GM08714 (cell line): Measurements from ENCODE around the gene FOXN3.
"Not testable (repeated sequence)": the region's sequence is repeated elsewhere in the genome, so short reads cannot be mapped to it uniquely, and the experiment has no call there.

Source experiments
- H3K4me3 ChIP-seq: fragments of 200-500 bp; sonication (Bioruptor generic); 2 replicates; pipeline ENCODE4 v1.5.1; 2014; ENCODE audit warnings: mild to moderate bottlenecking, low read length, inconsistent platforms
- ZNF274 ChIP-seq: IDR thresholded peaks from 2 replicates; pipeline ENCODE4 v1.6.1; 2012; ENCODE audit warnings: mild to moderate bottlenecking, low read depth, low read length

Gene FOXN3

GRCh38 chr14:89138846-89139245 lies 278.2 kb downstream of the FOXN3 start:
- TF ChIP-seq ZNF274 = no peak
- H3K4me3 ChIP-seq = no peak overlapping the region

GRCh38 chr14:89137526-89138163 lies 279.4 kb downstream of the FOXN3 start:
- no peak overlapping the region for H3K4me3 ChIP-seq
- TF ChIP-seq ZNF274 = no peak

- no peak for TF ChIP-seq ZNF274
- H3K4me3 ChIP-seq = no peak overlapping the region
Measured at GRCh38 chr14:89136587-89136986, 280.4 kb downstream of the FOXN3 start.

DNA sequence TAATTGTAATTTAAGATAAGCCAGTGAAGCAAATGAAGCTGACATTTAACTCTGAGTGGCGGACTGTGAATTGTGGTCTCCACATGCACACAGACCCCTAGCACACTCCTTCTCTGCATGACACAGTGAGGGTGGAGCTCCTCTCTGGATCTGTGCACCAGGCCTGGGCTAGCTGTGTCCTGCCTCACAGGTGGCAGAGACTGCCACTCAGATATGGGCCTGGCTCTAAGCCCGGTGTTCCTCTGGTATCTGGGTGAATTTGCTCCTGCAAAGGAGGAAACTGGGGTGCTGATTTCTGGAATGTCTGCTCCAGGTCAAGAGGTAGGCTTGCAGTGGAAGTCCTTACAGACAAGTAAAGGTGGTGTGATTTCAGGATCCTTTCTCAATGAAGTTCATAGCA lies 282.4 kb downstream of the FOXN3 start:
- no peak for TF ChIP-seq ZNF274

DNA sequence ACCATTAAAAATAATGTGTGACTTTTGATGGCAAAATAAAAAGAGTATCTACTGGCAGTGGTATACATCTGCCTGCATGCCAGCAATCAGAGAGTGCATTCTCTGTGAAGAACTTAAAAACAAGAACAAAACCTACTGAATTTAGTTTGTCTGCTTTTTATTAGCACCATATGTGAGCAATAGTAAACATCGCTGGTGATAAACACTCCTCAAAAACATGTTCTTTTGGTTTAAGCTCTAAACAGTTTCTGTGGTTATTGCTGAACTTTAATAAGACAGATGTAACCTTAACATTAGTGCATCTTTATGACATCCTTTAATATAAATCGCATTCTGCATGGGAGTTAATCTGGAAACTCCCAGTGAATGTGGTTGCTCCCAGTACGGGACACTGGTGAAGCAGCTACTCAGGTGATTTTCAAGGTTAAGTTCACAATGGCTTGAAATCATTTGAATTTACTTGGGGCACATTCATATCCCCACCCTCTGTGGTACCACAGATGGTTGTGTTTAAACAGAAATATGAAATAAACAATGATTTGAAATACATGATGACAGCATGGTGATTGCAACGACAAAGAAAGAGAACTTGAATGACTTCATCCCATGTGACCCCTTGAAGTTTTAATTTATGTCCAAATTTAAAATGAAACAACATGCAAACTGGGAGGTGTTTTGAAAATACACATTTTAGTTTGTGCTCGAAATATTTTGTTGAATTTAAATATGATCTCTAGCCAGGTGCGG lies 285.9 kb downstream of the FOXN3 start:
- no peak overlapping the region for H3K4me3 ChIP-seq
- no peak for TF ChIP-seq ZNF274

More for the DNA sequence above, 282.4 kb downstream of the FOXN3 start:
- no peak overlapping the region for H3K4me3 ChIP-seq

GRCh38 chr14:89129570-89129969 lies 287.5 kb downstream of the FOXN3 start:
- H3K4me3 ChIP-seq = no peak overlapping the region
- TF ChIP-seq ZNF274 = no peak

DNA sequence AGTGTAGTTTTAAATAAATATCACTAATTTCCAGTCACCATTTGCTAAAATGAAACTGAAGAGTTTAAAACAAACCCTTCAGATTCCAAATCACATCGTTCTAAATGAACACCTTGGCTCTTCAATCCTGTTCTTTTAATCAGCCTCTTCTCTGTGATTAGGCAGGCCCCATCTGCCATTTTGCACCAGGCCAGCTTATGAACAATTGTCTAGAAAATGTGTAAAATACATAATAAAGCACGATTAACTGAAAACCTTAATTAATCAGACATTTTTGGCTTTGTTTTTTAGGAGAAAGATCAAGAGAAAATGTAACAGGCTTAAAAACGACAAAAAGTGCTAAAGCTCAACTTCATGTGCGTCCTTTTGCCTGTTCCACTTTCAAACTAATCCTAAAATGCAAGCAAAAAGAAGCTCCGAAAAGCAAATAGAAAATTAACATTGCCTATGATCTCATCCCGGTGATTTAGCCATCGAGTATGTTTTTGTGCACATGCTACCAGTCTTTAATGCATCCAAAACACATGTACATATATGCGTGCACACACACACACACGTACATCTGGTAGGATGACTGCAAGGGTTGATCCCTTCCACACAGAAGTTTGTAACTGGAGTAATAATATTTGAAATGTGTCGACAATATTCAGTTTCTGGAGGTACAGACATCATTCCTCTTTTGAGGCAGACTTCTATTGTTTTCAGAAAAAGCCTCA lies 288.6 kb downstream of the FOXN3 start:
- no peak for TF ChIP-seq ZNF274
- no peak overlapping the region for H3K4me3 ChIP-seq

DNA sequence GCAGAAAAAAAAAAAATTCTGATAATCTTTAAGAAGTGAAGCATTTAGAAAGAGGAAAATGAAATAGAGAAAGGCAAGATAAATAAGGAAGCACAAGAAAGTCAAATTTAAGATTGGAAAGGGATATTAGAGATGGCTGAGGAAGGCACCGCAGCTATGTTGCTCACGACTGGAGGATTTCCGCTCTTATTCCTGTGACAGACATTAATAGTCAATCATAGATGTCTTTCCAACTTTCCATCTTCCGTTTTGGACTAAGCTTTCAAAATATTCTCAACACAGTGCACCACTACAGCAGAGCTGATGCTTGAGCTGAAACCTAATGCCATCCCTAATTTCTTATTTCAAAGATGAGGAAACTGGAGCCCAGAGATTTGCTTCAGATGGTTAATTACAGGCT lies 290.6 kb downstream of the FOXN3 start:
- H3K4me3 ChIP-seq = no peak overlapping the region
- TF ChIP-seq ZNF274 = no peak

- no peak for TF ChIP-seq ZNF274
- no peak overlapping the region for H3K4me3 ChIP-seq
Measured at GRCh38 chr14:89125216-89125615, 291.8 kb downstream of the FOXN3 start.

- no peak for TF ChIP-seq ZNF274
- H3K4me3 ChIP-seq = no peak overlapping the region
Measured at GRCh38 chr14:89123851-89124250, 293.2 kb downstream of the FOXN3 start.

GRCh38 chr14:89123215-89123614 lies 293.8 kb downstream of the FOXN3 start:
- TF ChIP-seq ZNF274 = no peak
- no peak overlapping the region for H3K4me3 ChIP-seq

- no peak for TF ChIP-seq ZNF274
- H3K4me3 ChIP-seq = no peak overlapping the region
Measured at GRCh38 chr14:89121968-89122620, 294.9 kb downstream of the FOXN3 start.

GRCh38 chr14:89117012-89117411 lies 300.0 kb downstream of the FOXN3 start:
- no peak for TF ChIP-seq ZNF274
- H3K4me3 ChIP-seq = no peak overlapping the region

- no peak for TF ChIP-seq ZNF274
Measured at GRCh38 chr14:89114109-89114508, 302.9 kb downstream of the FOXN3 start.

DNA sequence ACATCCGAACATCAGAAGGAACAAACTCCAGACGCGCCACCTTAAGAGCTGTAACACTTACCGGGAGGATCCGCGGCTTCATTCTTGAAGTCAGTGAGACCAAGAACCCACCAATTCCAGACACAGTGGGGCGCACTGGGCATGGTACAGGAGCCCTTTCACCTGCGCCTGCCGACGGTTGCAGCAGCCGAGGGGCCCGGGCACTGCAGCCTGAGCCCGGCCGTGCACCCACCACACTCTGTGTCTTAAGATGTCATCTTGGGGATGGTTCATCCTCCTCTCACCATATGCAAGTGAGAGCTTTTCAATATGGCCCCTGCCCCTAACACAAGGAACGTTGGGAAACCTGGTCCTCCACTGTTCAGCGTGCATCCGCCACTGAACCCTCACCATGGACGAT lies 304.3 kb downstream of the FOXN3 start:
- TF ChIP-seq ZNF274 = no peak

More at GRCh38 chr14:89114109-89114508, 302.9 kb downstream of the FOXN3 start:
- H3K4me3 ChIP-seq = no peak overlapping the region

GRCh38 chr14:89111766-89112543 lies 305.1 kb downstream of the FOXN3 start:
- H3K4me3 ChIP-seq = not testable (repeated sequence)

More for the DNA sequence above, 304.3 kb downstream of the FOXN3 start:
- no peak overlapping the region for H3K4me3 ChIP-seq

DNA sequence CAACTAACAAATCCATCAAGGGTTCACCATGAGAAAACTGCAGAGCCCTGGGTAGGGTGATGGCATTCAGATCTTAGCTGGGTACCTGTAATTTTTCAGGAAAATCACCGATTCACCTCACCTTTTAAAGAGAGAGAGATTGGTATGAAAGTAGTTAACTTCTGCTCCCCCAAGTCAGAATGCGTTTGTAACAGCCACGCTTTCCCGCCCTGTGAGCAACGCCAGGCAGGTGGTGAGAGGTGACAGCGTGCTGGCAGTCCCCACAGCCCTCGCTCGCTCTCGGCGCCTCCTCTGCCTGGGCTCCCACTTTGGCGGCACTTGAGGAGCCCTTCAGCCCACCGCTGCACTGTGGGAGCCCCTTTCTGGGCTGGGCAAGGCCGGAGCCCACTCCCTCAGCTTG lies 305.8 kb downstream of the FOXN3 start:
- not testable (repeated sequence) for H3K4me3 ChIP-seq
